Cortex of kidney (tissue), 1 donor: ENCODE measurements around the gene CERS4.
"Not testable (repeated sequence)": the region's sequence is repeated elsewhere in the genome, so short reads cannot be mapped to it uniquely, and the experiment has no call there.

Experiments
- DNase-seq: peaks from one replicate; lab custom pipeline; 2025; lab: John Stamatoyannopoulos, UW

The CERS4 gene

DNA sequence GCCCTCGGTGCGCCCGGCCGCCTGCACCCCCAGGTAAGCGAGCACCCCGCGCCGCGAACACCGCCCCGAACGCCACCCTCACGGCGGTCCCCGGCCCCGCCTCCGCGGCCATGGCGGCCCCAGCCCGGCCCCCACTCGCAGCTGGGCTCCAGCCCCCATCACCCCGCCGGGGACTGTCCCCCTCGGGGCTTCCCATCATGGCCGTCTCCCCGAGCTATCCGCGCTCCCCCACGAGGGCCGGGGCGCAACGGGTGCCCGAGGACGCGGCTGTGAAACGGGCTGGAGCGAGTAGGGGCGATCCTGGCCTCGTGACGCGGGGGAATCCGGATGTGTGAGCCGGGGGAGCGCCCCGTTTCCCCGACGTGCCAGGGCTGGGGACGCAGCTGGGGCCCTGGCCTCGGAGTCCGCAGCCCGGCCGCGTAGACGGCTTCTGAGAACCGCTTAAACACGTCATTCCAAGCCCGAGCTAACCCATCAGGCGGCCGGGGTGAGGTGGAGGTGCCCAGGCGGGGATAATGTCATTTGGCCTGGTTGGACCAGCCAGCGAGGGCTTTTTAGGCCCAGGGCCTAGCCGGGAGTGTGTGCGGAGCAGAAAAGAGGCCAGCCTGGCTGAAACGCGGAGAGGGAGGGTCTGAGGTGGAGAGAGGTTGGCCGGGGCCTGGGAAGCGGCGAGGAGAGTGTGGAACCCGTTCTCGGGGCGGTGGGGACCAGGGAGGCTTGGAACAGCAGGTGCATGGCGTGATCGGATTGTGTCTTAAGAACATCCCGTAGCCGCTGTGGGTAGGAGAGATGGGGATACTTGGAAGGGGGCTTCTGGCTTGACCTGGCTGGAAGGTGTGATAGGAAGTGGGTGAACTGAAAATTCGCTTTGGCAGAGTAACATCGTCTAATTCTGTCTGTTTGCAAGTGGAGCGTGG is 550 bp downstream of the CERS4 start:
- no peak for DNase-seq

DNA sequence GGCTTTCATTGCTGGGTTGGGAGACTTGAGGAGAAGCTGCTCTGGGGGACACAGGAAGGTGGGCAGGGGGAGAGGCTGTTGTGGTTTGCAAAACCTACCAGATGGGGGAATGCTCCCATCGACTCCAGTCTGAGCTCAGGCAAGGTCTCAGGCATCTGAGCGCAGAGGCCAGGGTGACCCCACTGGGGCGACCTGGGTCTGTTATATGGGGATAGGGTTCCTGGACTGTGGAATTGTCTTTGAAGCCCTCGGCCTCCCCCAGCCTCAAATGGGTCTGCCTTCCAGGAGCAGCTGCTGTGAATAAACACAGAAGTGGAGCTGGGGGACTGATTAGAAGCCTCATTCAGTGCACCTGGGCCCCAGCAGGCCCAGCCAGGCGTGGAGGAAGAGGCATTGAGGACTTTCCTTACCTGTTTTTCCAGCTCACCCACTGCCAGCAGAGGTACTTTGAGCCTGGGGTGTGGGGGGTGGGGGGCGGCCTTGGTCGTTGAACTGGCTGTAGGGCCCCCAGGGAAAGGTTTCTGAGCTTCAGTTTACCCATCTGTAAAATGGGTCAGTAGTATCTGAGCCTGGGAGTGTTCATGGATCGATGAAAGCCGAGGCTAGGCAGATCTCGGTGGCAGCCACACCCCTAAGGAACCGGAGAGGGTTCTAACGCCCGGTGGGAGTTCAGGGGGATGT is 1.4 kb downstream of the CERS4 start:
- no peak for DNase-seq

GRCh38 chr19:8212212-8212611 is 3.0 kb downstream of the CERS4 start:
- no peak for DNase-seq

- DNase-seq, result no peak
These were observed 3.7 kb downstream of the CERS4 start for GRCh38 chr19:8212916-8213315.

DNA sequence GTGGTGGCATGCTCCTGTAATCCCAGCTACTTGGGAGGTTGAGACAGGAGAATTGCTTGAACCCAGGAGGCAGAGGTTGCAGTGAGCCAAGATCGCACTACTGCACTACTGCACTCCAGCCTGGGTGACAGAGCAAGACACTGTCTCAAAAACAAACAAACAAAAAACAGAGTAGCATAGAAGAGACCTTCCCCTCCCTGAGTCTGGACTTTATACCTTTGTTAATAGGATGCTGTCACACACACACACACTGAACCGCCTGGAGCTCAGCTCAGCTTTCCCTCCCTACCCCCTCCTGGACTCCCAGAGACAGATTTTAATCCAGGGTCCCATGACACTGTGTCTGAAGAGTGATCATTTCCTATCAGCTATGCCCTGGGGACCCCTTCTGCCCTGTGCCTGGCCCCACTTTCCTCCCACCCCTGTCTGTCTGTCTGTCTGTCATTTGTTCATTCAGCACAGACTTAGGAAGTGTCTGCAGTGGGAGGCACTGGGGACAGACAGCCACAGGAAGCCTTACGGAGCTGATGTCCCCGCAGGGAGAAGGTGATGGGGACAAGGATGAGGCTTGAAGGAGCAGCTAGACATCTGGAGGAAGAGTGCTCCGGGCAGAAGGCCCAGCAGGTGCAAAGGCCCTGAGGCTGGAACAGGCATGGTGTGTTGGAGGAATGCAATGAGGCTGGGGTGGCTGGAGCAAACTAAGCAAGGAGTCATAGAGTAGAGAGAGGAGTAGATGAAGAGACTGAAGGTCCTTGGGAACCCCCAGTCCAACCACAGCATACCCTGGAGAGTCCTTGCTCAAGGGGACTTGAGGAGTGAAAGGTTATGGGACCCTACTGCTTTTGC is 4.9 kb downstream of the CERS4 start:
- no peak for DNase-seq

DNA sequence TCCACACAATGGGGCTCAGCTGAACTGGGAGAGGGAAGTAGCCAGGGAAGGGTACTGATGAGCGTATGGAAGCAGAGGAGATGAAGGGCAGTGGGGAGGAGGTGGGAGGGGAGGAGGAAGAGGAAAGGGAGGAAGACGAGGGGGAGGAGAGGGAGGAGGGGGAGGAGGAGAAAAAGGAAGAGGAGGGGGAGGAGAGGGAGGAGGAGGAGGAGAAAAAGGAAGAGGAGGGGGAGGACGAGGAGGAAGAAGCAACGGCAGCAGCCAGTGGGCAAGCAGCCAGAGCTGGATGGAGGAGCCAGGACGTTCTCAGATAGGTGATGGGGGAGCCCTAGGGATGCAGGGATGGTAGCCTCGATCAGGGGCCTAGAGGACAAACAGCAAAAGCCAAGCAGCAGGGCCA is 5.6 kb downstream of the CERS4 start:
- DNase-seq, result no peak

- DNase-seq, result no peak
These were observed 6.6 kb downstream of the CERS4 start for GRCh38 chr19:8215783-8216182.

DNA sequence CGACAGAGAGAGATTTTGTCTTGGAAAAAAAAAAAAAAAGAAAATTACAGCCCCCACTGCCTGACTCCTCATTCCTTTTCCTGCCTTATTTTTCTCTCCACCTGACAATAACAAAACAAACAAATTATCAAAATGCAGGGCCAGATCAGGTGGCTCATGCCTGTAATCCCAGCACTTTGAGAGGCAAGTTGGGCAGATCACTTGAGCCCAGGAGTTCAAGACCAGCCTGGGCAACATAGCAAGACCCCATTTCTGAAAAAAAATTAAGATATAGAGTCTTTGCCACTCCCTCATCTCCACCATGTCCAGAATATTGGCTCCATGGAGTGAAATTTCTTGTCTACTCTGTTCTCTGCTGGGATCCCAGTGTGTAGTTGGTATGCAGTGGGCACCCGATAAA is 7.2 kb downstream of the CERS4 start:
- no peak for DNase-seq

DNA sequence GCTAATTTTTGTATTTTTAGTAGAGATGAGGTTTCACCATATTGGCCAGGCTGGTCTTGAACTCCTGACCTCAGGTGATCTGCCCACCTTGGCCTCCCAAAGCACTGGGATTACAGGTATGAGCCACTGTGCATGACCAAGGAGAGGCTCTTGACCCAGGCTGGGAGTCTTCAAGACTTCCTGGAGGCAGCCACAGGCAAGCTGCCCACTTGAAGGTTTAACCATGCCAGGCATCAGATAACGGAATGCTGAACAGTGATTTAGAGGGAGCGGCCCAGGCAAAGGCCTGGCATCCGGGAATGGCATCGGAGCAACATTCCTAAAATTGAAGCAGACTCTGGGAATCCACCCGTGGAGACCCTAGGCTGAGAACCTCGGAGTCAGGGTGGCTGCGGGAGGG is 9.0 kb downstream of the CERS4 start:
- DNase-seq, result not testable (repeated sequence)

DNA sequence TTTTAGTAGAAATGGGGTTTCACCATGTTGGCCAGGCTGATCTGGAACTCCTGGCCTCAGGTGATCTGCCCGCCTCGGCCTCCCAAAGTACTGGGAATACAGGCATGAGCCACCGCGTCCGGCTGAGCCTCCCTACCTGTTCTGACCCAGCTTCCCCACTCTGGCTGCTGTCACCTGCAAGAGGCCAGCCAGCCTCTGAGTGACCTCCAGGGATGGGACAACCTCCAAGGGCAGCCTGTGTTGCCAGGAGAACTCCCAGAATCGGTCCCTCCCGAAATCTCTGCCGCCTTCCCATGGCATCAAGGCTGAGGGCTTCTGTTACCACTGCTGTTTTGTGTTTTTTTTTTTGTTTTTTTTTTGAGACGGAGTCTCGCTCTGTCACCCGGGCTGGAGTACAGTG is 11.3 kb downstream of the CERS4 start:
- DNase-seq, result no peak

DNA sequence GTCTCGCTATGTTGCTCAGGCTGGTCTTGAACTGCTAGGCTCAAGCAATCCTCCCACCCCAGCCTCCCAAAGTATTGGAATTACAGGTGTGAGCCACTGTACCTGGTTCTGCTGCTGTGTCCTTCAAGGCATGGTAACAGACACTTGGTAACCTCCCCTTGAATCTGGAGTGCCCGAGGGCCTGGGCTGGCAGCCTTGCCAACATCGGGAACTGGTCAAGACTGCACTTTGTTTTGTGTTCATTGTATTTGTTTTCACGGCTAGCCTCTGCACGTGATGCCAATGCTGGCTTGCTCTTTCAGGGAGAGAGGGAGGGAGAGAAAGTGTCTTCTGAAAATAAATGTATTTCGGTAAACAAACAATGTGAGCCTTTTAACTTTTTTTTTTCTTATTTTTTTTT is 12.0 kb downstream of the CERS4 start:
- no peak for DNase-seq

DNA sequence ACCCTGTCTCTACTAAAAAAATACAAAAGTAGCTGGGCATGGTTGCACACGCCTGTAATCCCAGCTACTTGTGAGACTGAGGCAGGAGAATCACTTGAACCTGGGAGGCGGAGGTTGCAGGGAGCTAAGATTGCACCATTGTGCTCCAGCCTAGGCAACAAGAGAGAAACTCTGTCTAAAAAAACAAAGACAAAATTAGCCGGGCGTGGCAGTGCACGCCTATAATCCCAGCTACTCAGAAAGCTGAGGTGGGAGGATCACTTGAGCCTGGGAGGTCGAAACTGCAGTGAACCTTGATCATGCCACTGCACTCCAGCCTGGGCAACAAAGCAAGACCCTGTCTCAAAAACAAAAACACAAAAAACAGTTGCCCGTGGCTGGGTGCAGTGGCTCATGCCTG is 14.3 kb downstream of the CERS4 start:
- DNase-seq, result not testable (repeated sequence)

DNA sequence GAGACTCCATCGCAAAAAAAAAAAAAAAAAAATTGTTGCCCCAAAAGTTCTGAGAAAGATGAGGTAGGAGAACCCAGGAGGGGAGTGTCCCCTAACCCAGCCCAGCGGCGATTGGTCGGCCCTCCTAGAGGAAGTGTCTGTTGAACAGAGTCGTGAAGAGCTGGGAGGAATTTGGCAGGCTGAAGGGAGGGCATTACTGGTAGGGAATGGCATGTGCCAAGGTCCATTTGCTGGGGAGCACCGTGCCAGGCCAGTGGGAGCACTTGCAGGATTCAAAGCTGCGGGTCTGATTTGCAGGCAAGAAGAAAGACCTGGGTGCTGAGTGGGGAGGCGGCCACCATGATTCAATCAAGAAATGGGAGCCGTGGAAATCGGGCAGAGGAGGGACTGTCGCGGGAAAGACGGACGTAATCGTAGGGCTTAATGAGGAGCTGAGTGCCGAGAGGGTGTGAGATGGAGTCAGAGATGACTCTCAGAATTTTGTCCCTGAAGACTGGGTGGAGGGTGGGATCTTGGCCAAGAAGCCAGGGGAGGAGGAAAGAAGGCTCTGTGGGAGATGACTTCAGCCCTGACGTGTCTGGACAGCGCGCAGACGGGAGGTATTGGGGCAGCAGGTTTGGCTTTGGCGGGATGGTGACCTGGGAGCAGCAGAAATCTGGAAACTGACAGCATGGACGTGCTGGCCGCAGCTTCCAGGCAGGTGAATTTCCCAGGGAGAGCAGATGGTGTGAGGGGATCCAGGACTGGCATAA is 15.4 kb downstream of the CERS4 start:
- DNase-seq, result no peak

DNA sequence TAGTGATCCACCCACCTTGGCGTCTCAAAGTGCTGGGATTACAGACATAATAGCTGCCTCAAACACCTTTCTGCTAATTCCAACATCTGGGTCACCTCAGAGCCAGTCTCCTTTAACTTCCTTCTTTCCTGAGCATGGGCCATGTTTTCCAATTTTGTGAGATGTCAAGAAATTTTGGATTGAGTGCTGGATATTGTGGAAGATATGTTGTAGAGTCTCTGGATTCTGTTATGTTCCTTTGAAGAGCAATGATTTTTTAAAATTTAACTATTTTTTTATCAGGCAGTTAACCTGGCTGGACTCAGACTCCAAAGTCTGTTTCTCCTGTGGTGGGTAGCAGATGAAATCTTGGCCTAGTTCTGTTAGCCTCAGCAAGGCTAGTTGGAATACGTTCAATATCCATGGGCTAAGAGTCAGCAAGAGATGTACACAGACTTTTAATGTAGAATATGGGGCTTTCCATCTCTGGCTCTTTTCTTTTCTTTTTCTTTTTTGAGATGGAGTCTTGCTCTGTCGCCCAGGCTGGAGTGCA is 22.0 kb downstream of the CERS4 start:
- no peak for DNase-seq

- no peak for DNase-seq
These were observed 24.2 kb downstream of the CERS4 start for GRCh38 chr19:8233370-8233769.

GRCh38 chr19:8237026-8237425 is 27.9 kb downstream of the CERS4 start:
- no peak for DNase-seq

DNA sequence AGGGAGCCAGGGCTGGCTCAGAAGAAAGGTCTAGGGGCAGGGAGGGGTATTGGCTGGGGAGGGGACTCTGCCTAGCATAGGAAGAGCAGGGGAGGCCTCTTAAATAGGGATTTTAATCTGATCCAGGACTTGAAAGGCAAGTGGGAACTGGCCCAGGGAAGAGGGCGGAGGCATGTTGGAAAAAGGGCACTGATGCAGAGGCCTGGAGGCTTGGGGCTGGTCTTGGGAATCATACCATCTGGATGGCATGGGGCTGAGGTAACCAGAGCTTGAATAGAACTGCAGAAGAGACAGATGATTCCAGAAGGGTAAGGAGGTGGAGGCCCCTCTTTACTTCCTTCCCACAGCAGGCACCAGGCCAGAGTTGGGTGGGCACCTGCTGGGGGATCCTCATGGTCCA is 29.1 kb downstream of the CERS4 start:
- no peak for DNase-seq

DNA sequence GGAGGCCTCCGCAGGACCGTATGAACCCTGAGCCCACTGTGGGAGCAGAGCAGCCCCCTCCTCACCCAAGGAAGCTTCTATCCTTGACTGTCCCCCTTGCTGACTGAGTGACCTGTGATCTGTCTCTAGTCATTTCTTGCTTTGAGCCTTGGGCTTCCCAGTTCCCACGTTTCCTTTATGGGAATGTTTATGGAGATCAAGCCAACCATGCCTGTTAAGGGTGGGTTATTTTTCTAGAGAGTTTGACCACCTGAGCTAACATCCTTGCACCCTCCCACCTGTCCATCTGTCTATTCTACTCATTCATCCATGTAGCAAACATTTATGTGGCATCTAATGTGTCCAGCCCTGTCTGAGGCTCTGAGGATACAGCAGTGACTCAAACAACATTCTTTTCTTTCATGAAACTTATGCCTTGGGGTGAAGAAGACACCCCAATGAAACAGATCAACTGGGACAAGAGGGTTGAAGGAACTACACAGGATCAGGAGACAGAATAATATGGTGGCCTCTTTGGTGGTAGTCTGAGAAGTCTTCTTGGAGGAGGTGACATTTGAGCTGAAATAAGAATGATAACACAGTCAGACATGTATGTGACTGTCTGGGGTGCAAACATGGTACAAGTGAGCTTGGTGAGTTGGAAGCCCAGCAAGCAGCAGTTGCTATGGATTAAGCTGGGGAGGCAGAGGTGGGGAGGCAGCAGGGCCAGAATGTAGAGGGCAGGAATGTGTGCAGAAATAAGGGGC is 30.5 kb downstream of the CERS4 start:
- no peak for DNase-seq

GRCh38 chr19:8240274-8241229 is 31.4 kb downstream of the CERS4 start:
- DNase-seq, result no peak

DNA sequence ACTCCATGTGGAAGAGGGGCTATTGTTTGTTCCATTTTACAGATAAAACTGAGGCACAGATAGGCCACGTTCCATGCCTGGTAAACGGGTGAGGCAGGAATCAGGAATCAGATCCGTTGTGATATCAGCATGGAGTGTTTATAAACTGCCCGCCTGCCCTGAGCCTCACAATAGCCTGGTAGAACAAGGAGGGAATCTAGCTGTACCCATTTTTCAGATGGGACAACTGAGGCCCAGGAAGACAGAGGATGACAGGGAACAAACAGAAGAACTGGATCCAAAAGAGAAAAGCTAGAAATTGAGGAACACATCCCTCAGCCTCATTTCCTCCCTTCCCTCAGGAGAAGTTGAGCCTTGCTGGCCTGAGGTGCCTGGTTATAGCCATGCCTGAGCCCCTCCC is 32.5 kb downstream of the CERS4 start:
- DNase-seq, result no peak
